ENCODE results near the gene SLC26A4.

- TF ChIP-seq, protein P1, sequence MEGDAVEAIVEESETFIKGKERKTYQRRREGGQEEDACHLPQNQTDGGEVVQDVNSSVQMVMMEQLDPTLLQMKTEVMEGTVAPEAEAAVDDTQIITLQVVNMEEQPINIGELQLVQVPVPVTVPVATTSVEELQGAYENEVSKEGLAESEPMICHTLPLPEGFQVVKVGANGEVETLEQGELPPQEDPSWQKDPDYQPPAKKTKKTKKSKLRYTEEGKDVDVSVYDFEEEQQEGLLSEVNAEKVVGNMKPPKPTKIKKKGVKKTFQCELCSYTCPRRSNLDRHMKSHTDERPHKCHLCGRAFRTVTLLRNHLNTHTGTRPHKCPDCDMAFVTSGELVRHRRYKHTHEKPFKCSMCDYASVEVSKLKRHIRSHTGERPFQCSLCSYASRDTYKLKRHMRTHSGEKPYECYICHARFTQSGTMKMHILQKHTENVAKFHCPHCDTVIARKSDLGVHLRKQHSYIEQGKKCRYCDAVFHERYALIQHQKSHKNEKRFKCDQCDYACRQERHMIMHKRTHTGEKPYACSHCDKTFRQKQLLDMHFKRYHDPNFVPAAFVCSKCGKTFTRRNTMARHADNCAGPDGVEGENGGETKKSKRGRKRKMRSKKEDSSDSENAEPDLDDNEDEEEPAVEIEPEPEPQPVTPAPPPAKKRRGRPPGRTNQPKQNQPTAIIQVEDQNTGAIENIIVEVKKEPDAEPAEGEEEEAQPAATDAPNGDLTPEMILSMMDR (IDR thresholded peaks at IDR 0.05), result no peak
- TF ChIP-seq POLR2A (IDR thresholded peaks at IDR 0.05), result no peak
These were observed 36.9 kb downstream of the SLC26A4 start for GRCh38 chr7:107697321-107698049.
